GM12878 (cell line): ENCODE data around the gene CATSPER4. TPM values are rescaled to one million over a fixed set of nuclear protein-coding genes. Genes with fewer than 3 reads are reported as not detected.

Source experiments
- ATAC-seq: fragments of 200-7000 bp; cut with Tn5 transposase; 3 replicates; pipeline ENCODE4 v1.9.1; 2020; ENCODE audit warnings: mild to moderate bottlenecking, moderate library complexity
- BruUV-seq: library from RNA; stranded (reverse); fragments of 400-500 nt; replicated peaks from 2 replicates; lab custom pipeline; 2021; lab: Mats Ljungman, UMichigan
- CTCF ChIA-PET: fragments of 300-600 bp; sonication (Branson Sonifier 250); formaldehyde crosslinking; extraction: SDS; loops from one replicate; lab custom pipeline; 2021; ENCODE audit warnings: inconsistent platforms; lab: Yijun Ruan, JAX
- POLR2A ChIA-PET: fragments of 350-600 bp; formaldehyde crosslinking; extraction: SDS; loops from one replicate; lab custom pipeline; 2021; ENCODE audit warnings: inconsistent platforms; lab: Charles Lee
- RAD21 ChIA-PET: fragments of 300-600 bp; sonication (Branson Sonifier 250); formaldehyde crosslinking; loops from one replicate; lab custom pipeline; 2023; ENCODE audit warnings: antibody characterized with exemption; ENCODE audit not compliant: unreplicated experiment; lab: Charles Lee
- SMC1A ChIA-PET: fragments of 300-600 bp; sonication (Branson Sonifier 250); formaldehyde crosslinking; loops from one replicate; lab custom pipeline; 2023; ENCODE audit not compliant: unreplicated experiment, uncharacterized antibody; lab: Charles Lee
- DNase-seq: peaks from one replicate; pipeline ENCODE4 v3.0.0-alpha.2; 2011; ENCODE audit warnings: low read depth, low spot score
- FAIRE-seq: peaks from 3 replicates; lab custom pipeline; 2011; peaks lifted over from hg19 to GRCh38; lab: Jason Lieb, UNC
- H2AFZ ChIP-seq: 2 replicates; pipeline ENCODE4 v1.6.0; 2011; ENCODE audit warnings: low read depth, low read length, control low read depth; ENCODE audit not compliant: control insufficient read depth
- H3K27ac ChIP-seq: 2 replicates; pipeline ENCODE4 v1.5.1; 2011; ENCODE audit warnings: control low read depth; ENCODE audit not compliant: control insufficient read depth, insufficient read depth
- H3K27me3 ChIP-seq, 2 experiments: replicated peaks in 1 of 2; 2 replicates each; pipeline versions ENCODE4 v1.6.0 to v1.6.1; 2011; ENCODE audit warnings: low read length in 1 of 2; ENCODE audit not compliant: control insufficient read depth in 2 of 2, insufficient read depth in 2 of 2
- H3K36me3 ChIP-seq, 2 experiments: 2 replicates each; pipeline ENCODE4 v1.5.1; 2011; ENCODE audit warnings: low read length in 1 of 2; ENCODE audit not compliant: control insufficient read depth in 2 of 2, insufficient read depth in 2 of 2
- H3K4me1 ChIP-seq: 2 replicates; pipeline ENCODE4 v1.6.1; 2011; ENCODE audit warnings: mild to moderate bottlenecking, low read length, moderate library complexity, mixed read lengths; ENCODE audit not compliant: control insufficient read depth, insufficient read depth
- H3K4me2 ChIP-seq: 2 replicates; pipeline ENCODE4 v1.6.0; 2011; ENCODE audit warnings: control low read depth; ENCODE audit not compliant: control insufficient read depth, insufficient read depth
- H3K4me3 ChIP-seq: fragments of 200-600 bp; sonication (generic); 2 replicates; pipeline ENCODE4 v1.5.1; 2016
- H3K79me2 ChIP-seq: 2 replicates; pipeline ENCODE4 v1.6.0; 2011; ENCODE audit warnings: low read length; ENCODE audit not compliant: control insufficient read depth, insufficient read depth
- H3K9ac ChIP-seq: 2 replicates; pipeline ENCODE4 v1.8.0; 2011; ENCODE audit warnings: low read length, control low read depth, mixed read lengths; ENCODE audit not compliant: control insufficient read depth, insufficient read depth
- H3K9me3 ChIP-seq: replicated peaks from 3 replicates; pipeline ENCODE4 v1.5.1; 2011; ENCODE audit warnings: mild to moderate bottlenecking, low read length; ENCODE audit not compliant: control insufficient read depth, insufficient read depth
- H4K20me1 ChIP-seq: 2 replicates; pipeline ENCODE4 v1.6.0; 2011; ENCODE audit not compliant: control insufficient read depth, insufficient read depth
- KDM1A ChIP-seq: fragments of 200-600 bp; sonication (generic); IDR thresholded peaks from 2 replicates; pipeline ENCODE4 v1.6.1; 2016; ENCODE audit warnings: borderline replicate concordance
- NFXL1 ChIP-seq: fragments of 450-650 bp; IDR thresholded peaks from 2 replicates; pipeline ENCODE4 v1.6.1; 2017; ENCODE audit warnings: antibody characterized with exemption, mild to moderate bottlenecking, borderline replicate concordance
- PML ChIP-seq: IDR thresholded peaks from 2 replicates; pipeline ENCODE4 v1.6.1; 2012; ENCODE audit warnings: low read length, inconsistent platforms
- RAD51 ChIP-seq: fragments of 450-650 bp; IDR thresholded peaks from 2 replicates; pipeline ENCODE4 v1.6.1; 2016; ENCODE audit warnings: moderate library complexity, mild to moderate bottlenecking, inconsistent platforms
- RB1 ChIP-seq: fragments of 450-650 bp; formaldehyde crosslinking; IDR thresholded peaks from 2 replicates; pipeline ENCODE4 v1.6.1; 2017; ENCODE audit warnings: mild to moderate bottlenecking, borderline replicate concordance
- SMAD1 ChIP-seq: fragments of 450-650 bp; IDR thresholded peaks from 2 replicates; pipeline ENCODE4 v1.6.1; 2018; ENCODE audit warnings: mild to moderate bottlenecking, low read depth; ENCODE audit not compliant: partially characterized antibody
- WGBS: methylation state at CpG from one replicate; pipeline ENCODE4 v1.1.6; 2016; ENCODE audit warnings: low lambda C conversion rate; ENCODE audit not compliant: insufficient replicate concordance, insufficient coverage; ENCODE audit errors: missing lambda C conversion rate; 5-methylcytosine and 5-hydroxymethylcytosine counted together
- in situ Hi-C: fragments of 300-500 bp; cut with MboI; formaldehyde crosslinking; loops from 9 replicates; pipeline ENCODE4 v1.14.3; 2018; ENCODE audit warnings: mixed read lengths
- intact Hi-C: fragments of 100-400 bp; cut with micrococcal nuclease; formaldehyde crosslinking; loops from one replicate; pipeline ENCODE4 v1.14.2; 2022; ENCODE audit not compliant: unreplicated experiment
- polyA plus RNA-seq, 11 experiments: library from polyadenylated mRNA; depleted of rRNA in 4 of 11; unstranded in 6 of 11; stranded (reverse) in 5 of 11; fragments of >200 nt; fragmentation: Nextera tagmentation in 4 of 11; fragmentation: Illumina TruSeq in 1 of 11; extraction: Ambion mirVana in 4 of 11; extraction: Trizol in 1 of 11; gene quantifications; 1 replicate in 1 of 11; 2 replicates in 10 of 11; pipeline versions ENCODE4 v1.2.1 to v1.2.3, GENCODE V29; 2011 to 2016; ENCODE audit warnings: inconsistent platforms in 2 of 11, missing spikeins in 2 of 11, low read depth in 1 of 11
- total RNA-seq, 4 experiments: library from RNA; depleted of rRNA in 3 of 4; stranded (reverse); fragments of >200 nt in 3 of 4; fragmentation: Illumina TruSeq in 1 of 4; extraction: Trizol in 1 of 4; gene quantifications; 2 replicates each; pipeline versions ENCODE4 v1.2.1 to v1.2.3, GENCODE V29; 2013 to 2021
- TF ChIP-seq, protein P1 (sequence below): IDR thresholded peaks from 2 replicates; pipeline ENCODE4 v1.6.1; 2012; ENCODE audit warnings: low read depth, low read length, improper control_type of control experiment
- TF ChIP-seq, protein P2 (sequence below): fragments of 450-650 bp; IDR thresholded peaks from 2 replicates; pipeline ENCODE4 v1.6.1; 2016; ENCODE audit warnings: mild to moderate bottlenecking, moderate library complexity, borderline replicate concordance
- TF ChIP-seq, protein P3 (sequence below): fragments of 450-650 bp; IDR thresholded peaks from 2 replicates; pipeline ENCODE4 v1.6.1; 2016; ENCODE audit warnings: mild to moderate bottlenecking
- TF ChIP-seq, protein P4 (sequence below): fragments of 450-650 bp; IDR thresholded peaks from 2 replicates; pipeline ENCODE4 v1.6.1; 2017; ENCODE audit warnings: borderline replicate concordance

The CATSPER4 gene
- total and polyA plus RNA-seq, 10 of the 15 experiments (the other 5 are each of a cell fraction or from before 2014, with no cell fraction given) = 0.13 TPM; not detected in 9

DNA sequence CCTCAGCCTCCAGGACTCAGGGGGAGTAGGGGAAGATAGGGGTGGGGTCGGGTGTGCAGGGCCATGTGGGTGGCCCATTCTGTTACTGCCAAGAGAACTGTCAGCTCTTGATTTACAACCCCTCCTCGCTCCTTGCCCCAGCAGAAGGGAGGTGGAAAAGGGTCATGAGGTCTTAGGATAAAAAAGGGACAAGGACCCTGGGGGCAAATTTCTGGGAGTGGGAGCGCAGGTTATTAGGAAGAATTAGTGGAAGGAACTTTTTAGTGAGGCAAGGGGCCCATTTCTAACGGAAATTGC is 30.7 kb upstream of the CATSPER4 start (continued):
- TF ChIP-seq, protein P1, sequence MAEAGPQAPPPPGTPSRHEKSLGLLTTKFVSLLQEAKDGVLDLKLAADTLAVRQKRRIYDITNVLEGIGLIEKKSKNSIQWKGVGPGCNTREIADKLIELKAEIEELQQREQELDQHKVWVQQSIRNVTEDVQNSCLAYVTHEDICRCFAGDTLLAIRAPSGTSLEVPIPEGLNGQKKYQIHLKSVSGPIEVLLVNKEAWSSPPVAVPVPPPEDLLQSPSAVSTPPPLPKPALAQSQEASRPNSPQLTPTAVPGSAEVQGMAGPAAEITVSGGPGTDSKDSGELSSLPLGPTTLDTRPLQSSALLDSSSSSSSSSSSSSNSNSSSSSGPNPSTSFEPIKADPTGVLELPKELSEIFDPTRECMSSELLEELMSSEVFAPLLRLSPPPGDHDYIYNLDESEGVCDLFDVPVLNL = no peak
- TF ChIP-seq SMAD1 (no peak), PML (no peak)

DNA sequence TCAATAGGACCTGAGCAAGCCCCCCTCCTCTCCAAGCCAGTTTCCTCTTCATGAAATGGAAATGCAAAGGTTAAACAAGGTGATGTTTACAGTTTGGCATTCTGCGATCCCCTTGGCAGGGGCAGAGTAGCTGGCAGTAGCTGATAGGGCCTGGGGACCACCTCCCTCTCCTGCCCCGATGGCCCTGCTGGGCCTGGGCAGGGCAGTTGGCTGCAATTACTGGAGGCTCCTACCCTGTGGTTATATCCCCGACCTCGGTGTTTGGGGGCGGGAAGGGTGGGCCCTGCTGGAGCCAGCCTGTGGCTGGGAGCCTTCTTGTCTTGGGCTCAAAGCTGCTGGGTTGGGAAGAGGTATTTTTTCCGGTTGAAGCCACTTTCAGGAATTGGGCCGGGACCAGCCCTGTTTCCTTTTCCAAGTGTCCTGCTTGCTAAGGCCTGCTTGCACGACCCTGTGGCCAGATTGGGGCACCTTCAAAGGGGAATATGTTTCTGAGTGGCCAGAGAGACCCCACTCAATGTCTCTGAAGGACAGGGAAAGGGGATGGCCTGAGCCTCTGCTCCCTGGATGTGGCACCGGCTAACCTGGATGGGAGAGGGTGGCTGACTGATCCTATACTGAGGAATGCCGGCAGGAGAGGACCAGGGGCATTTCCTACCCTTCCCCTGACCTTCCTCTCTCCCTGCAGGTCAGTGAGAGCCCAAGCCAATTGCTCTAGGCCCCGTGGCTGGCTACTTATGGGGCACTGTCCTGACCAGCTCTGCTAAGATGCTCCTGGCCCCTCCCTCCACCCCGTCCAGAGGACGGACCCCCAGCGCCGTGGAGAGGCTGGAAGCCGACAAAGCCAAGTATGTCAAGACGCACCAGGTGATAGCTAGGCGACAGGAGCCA is 29.6 kb upstream of the CATSPER4 start:
- Histone ChIP-seq H4K20me1 (no peaks in the 10 kb centered on the region), H3K4me3 (no peak overlapping the region), H3K36me3 (no peaks in the 10 kb centered on the region), H3K27me3 (peaks cover 4 to 22% of the 10 kb centered on the region in 2 experiments), H3K4me2 (no peak overlapping the region), H2AFZ (no peak overlapping the region), H3K4me1 (peaks cover 4% of the 10 kb centered on the region), H3K27ac (no peak overlapping the region), H3K9ac (no peak overlapping the region), H3K9me3 (no peaks in the 10 kb centered on the region; the same call in 2 of the 3 replicates), H3K79me2 (no peaks in the 10 kb centered on the region)
- ChIA-PET SMC1A (no interaction called here), POLR2A (interaction anchor here (0.6 kb wide), 1 partner anchor 113 kb away, joined by 9 read pairs; no protein-coding TSS in a partner anchor), CTCF (no interaction called here), RAD21 (no interaction called here)
- ATAC-seq (no peak; the same call in 2 of the 3 replicates), DNase-seq (no peak), FAIRE-seq (no peak)
- no TSS peak for BruUV-seq
- TF ChIP-seq, protein P2, sequence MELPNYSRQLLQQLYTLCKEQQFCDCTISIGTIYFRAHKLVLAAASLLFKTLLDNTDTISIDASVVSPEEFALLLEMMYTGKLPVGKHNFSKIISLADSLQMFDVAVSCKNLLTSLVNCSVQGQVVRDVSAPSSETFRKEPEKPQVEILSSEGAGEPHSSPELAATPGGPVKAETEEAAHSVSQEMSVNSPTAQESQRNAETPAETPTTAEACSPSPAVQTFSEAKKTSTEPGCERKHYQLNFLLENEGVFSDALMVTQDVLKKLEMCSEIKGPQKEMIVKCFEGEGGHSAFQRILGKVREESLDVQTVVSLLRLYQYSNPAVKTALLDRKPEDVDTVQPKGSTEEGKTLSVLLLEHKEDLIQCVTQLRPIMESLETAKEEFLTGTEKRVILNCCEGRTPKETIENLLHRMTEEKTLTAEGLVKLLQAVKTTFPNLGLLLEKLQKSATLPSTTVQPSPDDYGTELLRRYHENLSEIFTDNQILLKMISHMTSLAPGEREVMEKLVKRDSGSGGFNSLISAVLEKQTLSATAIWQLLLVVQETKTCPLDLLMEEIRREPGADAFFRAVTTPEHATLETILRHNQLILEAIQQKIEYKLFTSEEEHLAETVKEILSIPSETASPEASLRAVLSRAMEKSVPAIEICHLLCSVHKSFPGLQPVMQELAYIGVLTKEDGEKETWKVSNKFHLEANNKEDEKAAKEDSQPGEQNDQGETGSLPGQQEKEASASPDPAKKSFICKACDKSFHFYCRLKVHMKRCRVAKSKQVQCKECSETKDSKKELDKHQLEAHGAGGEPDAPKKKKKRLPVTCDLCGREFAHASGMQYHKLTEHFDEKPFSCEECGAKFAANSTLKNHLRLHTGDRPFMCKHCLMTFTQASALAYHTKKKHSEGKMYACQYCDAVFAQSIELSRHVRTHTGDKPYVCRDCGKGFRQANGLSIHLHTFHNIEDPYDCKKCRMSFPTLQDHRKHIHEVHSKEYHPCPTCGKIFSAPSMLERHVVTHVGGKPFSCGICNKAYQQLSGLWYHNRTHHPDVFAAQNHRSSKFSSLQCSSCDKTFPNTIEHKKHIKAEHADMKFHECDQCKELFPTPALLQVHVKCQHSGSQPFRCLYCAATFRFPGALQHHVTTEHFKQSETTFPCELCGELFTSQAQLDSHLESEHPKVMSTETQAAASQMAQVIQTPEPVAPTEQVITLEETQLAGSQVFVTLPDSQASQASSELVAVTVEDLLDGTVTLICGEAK = no peak
- TF ChIP-seq, protein P3, sequence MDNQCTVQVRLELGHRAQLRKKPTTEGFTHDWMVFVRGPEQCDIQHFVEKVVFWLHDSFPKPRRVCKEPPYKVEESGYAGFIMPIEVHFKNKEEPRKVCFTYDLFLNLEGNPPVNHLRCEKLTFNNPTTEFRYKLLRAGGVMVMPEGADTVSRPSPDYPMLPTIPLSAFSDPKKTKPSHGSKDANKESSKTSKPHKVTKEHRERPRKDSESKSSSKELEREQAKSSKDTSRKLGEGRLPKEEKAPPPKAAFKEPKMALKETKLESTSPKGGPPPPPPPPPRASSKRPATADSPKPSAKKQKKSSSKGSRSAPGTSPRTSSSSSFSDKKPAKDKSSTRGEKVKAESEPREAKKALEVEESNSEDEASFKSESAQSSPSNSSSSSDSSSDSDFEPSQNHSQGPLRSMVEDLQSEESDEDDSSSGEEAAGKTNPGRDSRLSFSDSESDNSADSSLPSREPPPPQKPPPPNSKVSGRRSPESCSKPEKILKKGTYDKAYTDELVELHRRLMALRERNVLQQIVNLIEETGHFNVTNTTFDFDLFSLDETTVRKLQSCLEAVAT = no peak
- TF ChIP-seq NFXL1 (no peak), KDM1A (no peak), PML (no peak), RAD51 (no peak), RB1 (no peak)
- TF ChIP-seq, protein P4, sequence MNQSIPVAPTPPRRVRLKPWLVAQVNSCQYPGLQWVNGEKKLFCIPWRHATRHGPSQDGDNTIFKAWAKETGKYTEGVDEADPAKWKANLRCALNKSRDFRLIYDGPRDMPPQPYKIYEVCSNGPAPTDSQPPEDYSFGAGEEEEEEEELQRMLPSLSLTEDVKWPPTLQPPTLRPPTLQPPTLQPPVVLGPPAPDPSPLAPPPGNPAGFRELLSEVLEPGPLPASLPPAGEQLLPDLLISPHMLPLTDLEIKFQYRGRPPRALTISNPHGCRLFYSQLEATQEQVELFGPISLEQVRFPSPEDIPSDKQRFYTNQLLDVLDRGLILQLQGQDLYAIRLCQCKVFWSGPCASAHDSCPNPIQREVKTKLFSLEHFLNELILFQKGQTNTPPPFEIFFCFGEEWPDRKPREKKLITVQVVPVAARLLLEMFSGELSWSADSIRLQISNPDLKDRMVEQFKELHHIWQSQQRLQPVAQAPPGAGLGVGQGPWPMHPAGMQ = no peak
- intact Hi-C loops = loop anchor here (5.0 to 10.0 kb wide), 2 partner anchors 53 to 234 kb away; no protein-coding TSS in a partner anchor
- WGBS = 30% methylated on average over 18 of the region's 18 CpGs
- in situ Hi-C loops = no loop called here
